Ovary (tissue), 3 donors: ENCODE measurements around the gene GJC2.

Experiments
- POLR2A ChIP-seq: fragments of 450-650 bp; IDR thresholded peaks from one replicate; pipeline ENCODE4 v1.6.1; 2017; ENCODE audit warnings: antibody characterized with exemption, mild to moderate bottlenecking, moderate library complexity
- TF ChIP-seq, protein P1 (sequence below), 3 donors: fragments of 450-650 bp in 2 of 3; fragments of 200-600 bp in 1 of 3; IDR thresholded peaks; one replicate each; pipeline versions ENCODE4 v1.5.1 to v1.8.0; 2016 to 2022; ENCODE audit warnings: antibody characterized with exemption in 3 of 3, mild to moderate bottlenecking in 1 of 3
- donor health status: DM: no; HTN: no; CAD: no.

DNA sequence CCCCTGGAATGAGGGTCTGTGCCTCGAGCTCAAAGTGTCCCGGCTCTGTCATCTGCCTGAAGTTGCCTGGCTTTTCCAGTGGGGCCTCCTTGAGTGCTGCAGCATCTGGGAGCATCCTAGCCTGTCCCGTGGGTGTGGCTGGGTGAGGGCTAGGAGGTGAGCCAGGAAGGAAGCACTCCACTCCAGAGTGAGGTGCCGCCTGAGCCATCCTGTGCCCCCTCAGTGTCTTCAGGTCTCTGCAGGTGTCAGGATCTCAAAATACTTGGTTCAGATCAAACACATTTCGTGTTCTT, 27.4 kb downstream of the GJC2 start:
- TF ChIP-seq POLR2A: no peak
- TF ChIP-seq, protein P1, sequence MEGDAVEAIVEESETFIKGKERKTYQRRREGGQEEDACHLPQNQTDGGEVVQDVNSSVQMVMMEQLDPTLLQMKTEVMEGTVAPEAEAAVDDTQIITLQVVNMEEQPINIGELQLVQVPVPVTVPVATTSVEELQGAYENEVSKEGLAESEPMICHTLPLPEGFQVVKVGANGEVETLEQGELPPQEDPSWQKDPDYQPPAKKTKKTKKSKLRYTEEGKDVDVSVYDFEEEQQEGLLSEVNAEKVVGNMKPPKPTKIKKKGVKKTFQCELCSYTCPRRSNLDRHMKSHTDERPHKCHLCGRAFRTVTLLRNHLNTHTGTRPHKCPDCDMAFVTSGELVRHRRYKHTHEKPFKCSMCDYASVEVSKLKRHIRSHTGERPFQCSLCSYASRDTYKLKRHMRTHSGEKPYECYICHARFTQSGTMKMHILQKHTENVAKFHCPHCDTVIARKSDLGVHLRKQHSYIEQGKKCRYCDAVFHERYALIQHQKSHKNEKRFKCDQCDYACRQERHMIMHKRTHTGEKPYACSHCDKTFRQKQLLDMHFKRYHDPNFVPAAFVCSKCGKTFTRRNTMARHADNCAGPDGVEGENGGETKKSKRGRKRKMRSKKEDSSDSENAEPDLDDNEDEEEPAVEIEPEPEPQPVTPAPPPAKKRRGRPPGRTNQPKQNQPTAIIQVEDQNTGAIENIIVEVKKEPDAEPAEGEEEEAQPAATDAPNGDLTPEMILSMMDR (IDR thresholded peaks at IDR 0.05): no peak
